22Rv1 (cell line): ENCODE measurements around the gene CROT.

ENCODE experiments used
- H3K27ac ChIP-seq: fragments of 450-650 bp; 2 replicates; pipeline ENCODE4 v1.5.1; 2017
- CTCF ChIP-seq: fragments of 450-650 bp; IDR thresholded peaks from 2 replicates; pipeline ENCODE4 v1.5.1; 2017; ENCODE audit warnings: mild to moderate bottlenecking
- ZFX ChIP-seq: fragments of 450-650 bp; IDR thresholded peaks from 2 replicates; pipeline ENCODE4 v1.6.1; 2017; ENCODE audit warnings: antibody characterized with exemption, borderline replicate concordance

CROT gene

GRCh38 chr7:87380905-87381304 lies 35.4 kb downstream of the CROT start:
- no peak for TF ChIP-seq ZFX
- TF ChIP-seq CTCF: no peak

GRCh38 chr7:87391020-87391701 lies 45.7 kb downstream of the CROT start:
- TF ChIP-seq CTCF (no peak), ZFX (no peak)
- no peak overlapping the region for H3K27ac ChIP-seq

More at GRCh38 chr7:87380905-87381304, 35.4 kb downstream of the CROT start:
- no peak overlapping the region for H3K27ac ChIP-seq

- H3K27ac ChIP-seq: no peak overlapping the region
- TF ChIP-seq CTCF: no peak
- TF ChIP-seq ZFX: no peak
Measured at GRCh38 chr7:87395442-87396020, 50.1 kb downstream of the CROT start.

- H3K27ac ChIP-seq: no peak overlapping the region
- TF ChIP-seq ZFX: no peak
- no peak for TF ChIP-seq CTCF
Measured at GRCh38 chr7:87398446-87398845, 53.0 kb downstream of the CROT start.

- H3K27ac ChIP-seq: no peak overlapping the region
Measured at GRCh38 chr7:87404674-87405073, 59.2 kb downstream of the CROT start.

GRCh38 chr7:87411186-87411585 lies 65.7 kb downstream of the CROT start:
- H3K27ac ChIP-seq: no peak overlapping the region
- no peak for TF ChIP-seq CTCF
- TF ChIP-seq ZFX: no peak

More at GRCh38 chr7:87404674-87405073, 59.2 kb downstream of the CROT start:
- TF ChIP-seq CTCF (no peak), ZFX (no peak)

GRCh38 chr7:87413029-87413428 lies 67.6 kb downstream of the CROT start:
- H3K27ac ChIP-seq: no peak overlapping the region
- TF ChIP-seq ZFX: no peak
- no peak for TF ChIP-seq CTCF
